Smooth muscle cell (in vitro differentiated cells): ENCODE measurements around the gene RNASE7. TPM values are rescaled to one million over a fixed set of nuclear protein-coding genes. Genes with fewer than 3 reads are reported as not detected.

ENCODE experiments used
- DNase-seq: peaks from one replicate; lab custom pipeline; 2025; ENCODE audit not compliant: unreplicated experiment; lab: John Stamatoyannopoulos, UW
- H2AFZ ChIP-seq: fragments of 200-600 bp; sonication (generic); 2 replicates; pipeline ENCODE4 v1.6.0; 2016; ENCODE audit warnings: antibody characterized with exemption, low read depth, mild to moderate bottlenecking
- H3F3A ChIP-seq: fragments of 200-600 bp; sonication (generic); 2 replicates; pipeline ENCODE4 v1.6.0; 2017; ENCODE audit warnings: antibody characterized with exemption, low read depth
- H3K27ac ChIP-seq: fragments of 200-600 bp; sonication (generic); 2 replicates; pipeline ENCODE4 v1.5.1; 2016; ENCODE audit warnings: low read depth, mild to moderate bottlenecking
- H3K27me3 ChIP-seq: fragments of 200-600 bp; sonication (generic); 2 replicates; pipeline ENCODE4 v1.6.1; 2016; ENCODE audit warnings: low read depth, mild to moderate bottlenecking
- H3K36me3 ChIP-seq: fragments of 200-600 bp; sonication (generic); 2 replicates; pipeline ENCODE4 v1.5.1; 2016; ENCODE audit warnings: low read depth
- H3K4me1 ChIP-seq: fragments of 200-600 bp; sonication (generic); 2 replicates; pipeline ENCODE4 v1.5.1; 2016; ENCODE audit warnings: low read depth
- H3K4me2 ChIP-seq: fragments of 200-600 bp; sonication (generic); 2 replicates; pipeline ENCODE4 v1.6.0; 2016; ENCODE audit warnings: mild to moderate bottlenecking
- H3K4me3 ChIP-seq: fragments of 200-600 bp; sonication (generic); 2 replicates; pipeline ENCODE4 v1.5.1; 2016; ENCODE audit warnings: mild to moderate bottlenecking
- H3K79me2 ChIP-seq: fragments of 200-600 bp; sonication (generic); 2 replicates; pipeline ENCODE4 v1.6.0; 2016; ENCODE audit warnings: low read depth, mild to moderate bottlenecking
- H3K9ac ChIP-seq: fragments of 200-600 bp; sonication (generic); 2 replicates; pipeline ENCODE4 v1.6.0; 2016; ENCODE audit warnings: low read depth
- H3K9me3 ChIP-seq: fragments of 200-600 bp; sonication (generic); replicated peaks from 2 replicates; pipeline ENCODE4 v1.5.1; 2016; ENCODE audit warnings: low read depth
- H4K20me1 ChIP-seq: fragments of 200-600 bp; sonication (generic); 2 replicates; pipeline ENCODE4 v1.6.0; 2016; ENCODE audit warnings: low read depth
- CTCF ChIP-seq: fragments of 200-600 bp; sonication (generic); IDR thresholded peaks from 2 replicates; pipeline ENCODE4 v1.5.1; 2017; ENCODE audit warnings: borderline replicate concordance, mild to moderate bottlenecking, antibody characterized with exemption; ENCODE audit not compliant: insufficient read depth, poor library complexity, severe bottlenecking
- WGBS: methylation state at CpG from one replicate; pipeline ENCODE4 v1.1.7; 2016; ENCODE audit warnings: low lambda C conversion rate; 5-methylcytosine and 5-hydroxymethylcytosine counted together
- polyA plus RNA-seq: library from polyadenylated mRNA; unstranded; fragments of >200 nt; fragmentation: Nextera tagmentation; extraction: Ambion mirVana; gene quantifications from 2 replicates; pipeline ENCODE4 v1.2.1, GENCODE V29; 2016
- total RNA-seq: library from RNA; depleted of rRNA; stranded (reverse); fragments of >200 nt; gene quantifications from 2 replicates; pipeline ENCODE4 v1.2.3, GENCODE V29; 2014

Gene RNASE7
- total and polyA plus RNA-seq, 2 experiments from 2014 or later, result 0.93 to 4.1 TPM

- DNase-seq, result peak; percentile 41
Observed at GRCh38 chr14:21025371-21026273, 16.5 kb upstream of the RNASE7 start.

GRCh38 chr14:21026274-21026987 is 15.7 kb upstream of the RNASE7 start:
- Histone ChIP-seq H3K4me2 (peak overlapping the region; percentile 93), H3K4me1 (peaks cover 10% of the 10 kb centered on the region), H3K9me3 (no peaks in the 10 kb centered on the region), H3K36me3 (no peaks in the 10 kb centered on the region), H3F3A (peaks cover 28% of the 10 kb centered on the region), H2AFZ (peak overlapping the region; percentile 21), H3K27me3 (no peaks in the 10 kb centered on the region), H3K27ac (peak overlapping the region; percentile 33), H3K4me3 (peak overlapping the region; percentile 57), H3K79me2 (no peaks in the 10 kb centered on the region), H4K20me1 (no peaks in the 10 kb centered on the region), H3K9ac (no peak overlapping the region)
- WGBS, result 47% methylated on average over 5 of the region's 7 CpGs
- no peak for TF ChIP-seq CTCF
- no peak for DNase-seq

More at GRCh38 chr14:21025371-21026273, 16.5 kb upstream of the RNASE7 start:
- Histone ChIP-seq H3K9ac (peak overlapping the region; percentile 27), H3K79me2 (no peaks in the 10 kb centered on the region), H3K4me2 (peak overlapping the region; percentile 93), H3K9me3 (no peaks in the 10 kb centered on the region), H3K4me3 (peak overlapping the region; percentile 57), H3F3A (peaks cover 28% of the 10 kb centered on the region), H3K27me3 (no peaks in the 10 kb centered on the region), H4K20me1 (no peaks in the 10 kb centered on the region), H3K4me1 (peaks cover 10% of the 10 kb centered on the region), H3K27ac (peak overlapping the region; percentile 33), H3K36me3 (no peaks in the 10 kb centered on the region), H2AFZ (peak overlapping the region; percentile 89)
- 6% methylated on average over 33 of the region's 58 CpGs for WGBS
- no peak for TF ChIP-seq CTCF

- H3K4me1 ChIP-seq, result peaks cover 10% of the 10 kb centered on the region
- WGBS, result 0% methylated on average over 3 of the region's 3 CpGs
- H3K4me3 ChIP-seq, result no peak overlapping the region
- peak overlapping the region; percentile 21 for H2AFZ ChIP-seq
- H3K9ac ChIP-seq, result no peak overlapping the region
- no peaks in the 10 kb centered on the region for H3K9me3 ChIP-seq
- peak overlapping the region; percentile 93 for H3K4me2 ChIP-seq
- DNase-seq, result no peak
- H4K20me1 ChIP-seq, result no peaks in the 10 kb centered on the region
- no peaks in the 10 kb centered on the region for H3K36me3 ChIP-seq
- H3K27ac ChIP-seq, result peak overlapping the region; percentile 33
- no peak for TF ChIP-seq CTCF
- H3F3A ChIP-seq, result peaks cover 28% of the 10 kb centered on the region
- no peaks in the 10 kb centered on the region for H3K79me2 ChIP-seq
- no peaks in the 10 kb centered on the region for H3K27me3 ChIP-seq
Observed at GRCh38 chr14:21026988-21027315, 15.2 kb upstream of the RNASE7 start.
